ENCODE measurements around the gene SPRR4.
"Not testable (repeated sequence)": the region's sequence is repeated elsewhere in the genome, so short reads cannot be mapped to it uniquely, and the experiment has no call there.

The SPRR4 gene

GRCh38 chr1:153021829-153022228, 51.4 kb downstream of the SPRR4 start:
- not testable (repeated sequence) for DNase-seq (ENCODE audit: low read depth in 3 of 3, low spot score in 1 of 3)
